Hepatocyte (in vitro differentiated cells): ENCODE data around the gene ERC2. TPM values are rescaled to one million over a fixed set of nuclear protein-coding genes. Genes with fewer than 3 reads are reported as not detected.
"Not testable (repeated sequence)": the region's sequence is repeated elsewhere in the genome, so short reads cannot be mapped to it uniquely, and the experiment has no call there.

Experiments used
- DNase-seq: peaks from one replicate; pipeline ENCODE4 v3.0.0-alpha.2; 2016; ENCODE audit warnings: low spot score
- H2AFZ ChIP-seq: fragments of 200-600 bp; sonication (generic); 2 replicates; pipeline ENCODE4 v1.6.0; 2016; ENCODE audit warnings: antibody characterized with exemption, mild to moderate bottlenecking
- H3K27ac ChIP-seq: fragments of 200-600 bp; sonication (generic); 2 replicates; pipeline ENCODE4 v1.5.1; 2016; ENCODE audit warnings: mild to moderate bottlenecking
- H3K27me3 ChIP-seq: fragments of 200-600 bp; sonication (generic); 2 replicates; pipeline ENCODE4 v1.6.1; 2016
- H3K36me3 ChIP-seq: fragments of 200-600 bp; sonication (generic); replicated peaks from 2 replicates; pipeline ENCODE4 v1.5.1; 2016; ENCODE audit warnings: low read depth; ENCODE audit not compliant: insufficient read depth
- H3K4me1 ChIP-seq: fragments of 200-600 bp; sonication (generic); 2 replicates; pipeline ENCODE4 v1.5.1; 2016; ENCODE audit warnings: mild to moderate bottlenecking, moderate library complexity; ENCODE audit not compliant: insufficient read depth
- H3K4me2 ChIP-seq: fragments of 200-600 bp; sonication (generic); 2 replicates; pipeline ENCODE4 v1.6.0; 2016
- H3K4me3 ChIP-seq: fragments of 200-600 bp; sonication (generic); 2 replicates; pipeline ENCODE4 v1.5.1; 2016; ENCODE audit warnings: mild to moderate bottlenecking
- H3K79me2 ChIP-seq: fragments of 200-600 bp; sonication (generic); 2 replicates; pipeline ENCODE4 v1.6.0; 2017; ENCODE audit warnings: mild to moderate bottlenecking
- H3K9me2 ChIP-seq: fragments of 200-600 bp; sonication (generic); replicated peaks from 2 replicates; pipeline ENCODE4 v1.6.0; 2017; ENCODE audit warnings: mild to moderate bottlenecking; ENCODE audit not compliant: insufficient read depth
- H3K9me3 ChIP-seq: fragments of 200-600 bp; sonication (generic); 2 replicates; pipeline ENCODE4 v1.5.1; 2016; ENCODE audit warnings: low read depth, mild to moderate bottlenecking
- H4K20me1 ChIP-seq: fragments of 200-600 bp; sonication (generic); 2 replicates; pipeline ENCODE4 v1.6.0; 2016; ENCODE audit warnings: mild to moderate bottlenecking; ENCODE audit not compliant: insufficient read depth, poor library complexity, severe bottlenecking
- EZH2 ChIP-seq: fragments of 200-600 bp; sonication (generic); IDR thresholded peaks from 2 replicates; pipeline ENCODE4 v1.6.1; 2016; ENCODE audit warnings: antibody characterized with exemption, mild to moderate bottlenecking, borderline replicate concordance
- EZH2phosphoT487 ChIP-seq: fragments of 200-600 bp; sonication (generic); IDR thresholded peaks from one replicate; pipeline ENCODE4 v1.6.1; 2018; ENCODE audit warnings: antibody characterized with exemption, mild to moderate bottlenecking, low read depth, moderate library complexity; ENCODE audit not compliant: unreplicated experiment, severe bottlenecking
- WGBS: methylation state at CpG from one replicate; pipeline ENCODE4 v1.1.6; 2016; ENCODE audit warnings: low lambda C conversion rate; ENCODE audit errors: missing lambda C conversion rate; 5-methylcytosine and 5-hydroxymethylcytosine counted together
- polyA plus RNA-seq: library from polyadenylated mRNA; unstranded; fragments of >200 nt; fragmentation: Nextera tagmentation; extraction: Ambion mirVana; gene quantifications from 2 replicates; pipeline ENCODE4 v1.2.1, GENCODE V29; 2016
- total RNA-seq: library from RNA; depleted of rRNA; stranded (reverse); fragments of >200 nt; gene quantifications from 2 replicates; pipeline ENCODE4 v1.2.3, GENCODE V29; 2014
- TF ChIP-seq, protein P1 (sequence below): fragments of 200-600 bp; sonication (generic); IDR thresholded peaks from 2 replicates; pipeline ENCODE4 v1.5.1; 2016; ENCODE audit warnings: antibody characterized with exemption, mild to moderate bottlenecking; ENCODE audit not compliant: poor library complexity

Gene ERC2
- total and polyA plus RNA-seq, 2 experiments from 2014 or later: 1.2 to 5.3 TPM

DNA sequence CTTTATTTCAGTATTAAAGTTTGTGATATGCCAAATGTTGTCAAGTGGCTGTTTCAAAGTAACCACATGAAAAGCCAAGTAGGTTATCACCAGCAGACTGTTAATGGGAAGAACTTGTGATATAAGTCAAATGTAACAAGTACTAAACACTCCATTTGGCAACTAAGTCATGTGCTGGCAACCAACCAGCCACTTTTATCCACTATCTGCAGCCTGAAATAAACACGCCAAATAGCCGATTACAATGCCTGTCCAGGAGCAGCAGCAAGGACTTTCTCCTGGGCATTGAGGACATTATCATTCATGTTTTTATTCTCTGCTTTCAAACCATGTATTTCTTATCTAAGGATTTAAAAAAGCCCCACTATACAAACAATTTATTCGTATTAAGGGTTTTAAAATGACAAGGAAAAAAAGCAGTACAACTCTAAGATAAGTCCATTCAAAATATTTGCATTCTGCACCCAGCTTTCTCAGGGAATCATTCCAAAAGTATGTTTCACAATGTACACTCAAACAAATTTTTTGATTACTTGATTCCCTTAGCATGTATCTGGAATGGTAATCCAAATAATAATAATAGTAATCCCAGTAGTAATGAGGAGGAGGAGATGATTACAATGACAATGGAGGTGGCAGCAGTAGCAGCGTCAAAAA lies 448.6 kb downstream of the ERC2 start:
- 45% methylated on average over 4 of the region's 4 CpGs for WGBS
- Histone ChIP-seq H3K27me3 (no peaks in the 10 kb centered on the region), H3K4me1 (no peaks in the 10 kb centered on the region), H3K4me3 (no peak overlapping the region), H3K79me2 (no peaks in the 10 kb centered on the region), H3K27ac (no peak overlapping the region), H4K20me1 (no peaks in the 10 kb centered on the region), H3K9me2 (no peaks in the 10 kb centered on the region), H2AFZ (no peak overlapping the region), H3K36me3 (no peaks in the 10 kb centered on the region), H3K4me2 (no peak overlapping the region), H3K9me3 (no peaks in the 10 kb centered on the region)
- no peak for DNase-seq
- no peak for TF ChIP-seq EZH2phosphoT487
- no peak for TF ChIP-seq EZH2
- TF ChIP-seq, protein P1, sequence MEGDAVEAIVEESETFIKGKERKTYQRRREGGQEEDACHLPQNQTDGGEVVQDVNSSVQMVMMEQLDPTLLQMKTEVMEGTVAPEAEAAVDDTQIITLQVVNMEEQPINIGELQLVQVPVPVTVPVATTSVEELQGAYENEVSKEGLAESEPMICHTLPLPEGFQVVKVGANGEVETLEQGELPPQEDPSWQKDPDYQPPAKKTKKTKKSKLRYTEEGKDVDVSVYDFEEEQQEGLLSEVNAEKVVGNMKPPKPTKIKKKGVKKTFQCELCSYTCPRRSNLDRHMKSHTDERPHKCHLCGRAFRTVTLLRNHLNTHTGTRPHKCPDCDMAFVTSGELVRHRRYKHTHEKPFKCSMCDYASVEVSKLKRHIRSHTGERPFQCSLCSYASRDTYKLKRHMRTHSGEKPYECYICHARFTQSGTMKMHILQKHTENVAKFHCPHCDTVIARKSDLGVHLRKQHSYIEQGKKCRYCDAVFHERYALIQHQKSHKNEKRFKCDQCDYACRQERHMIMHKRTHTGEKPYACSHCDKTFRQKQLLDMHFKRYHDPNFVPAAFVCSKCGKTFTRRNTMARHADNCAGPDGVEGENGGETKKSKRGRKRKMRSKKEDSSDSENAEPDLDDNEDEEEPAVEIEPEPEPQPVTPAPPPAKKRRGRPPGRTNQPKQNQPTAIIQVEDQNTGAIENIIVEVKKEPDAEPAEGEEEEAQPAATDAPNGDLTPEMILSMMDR: no peak

DNA sequence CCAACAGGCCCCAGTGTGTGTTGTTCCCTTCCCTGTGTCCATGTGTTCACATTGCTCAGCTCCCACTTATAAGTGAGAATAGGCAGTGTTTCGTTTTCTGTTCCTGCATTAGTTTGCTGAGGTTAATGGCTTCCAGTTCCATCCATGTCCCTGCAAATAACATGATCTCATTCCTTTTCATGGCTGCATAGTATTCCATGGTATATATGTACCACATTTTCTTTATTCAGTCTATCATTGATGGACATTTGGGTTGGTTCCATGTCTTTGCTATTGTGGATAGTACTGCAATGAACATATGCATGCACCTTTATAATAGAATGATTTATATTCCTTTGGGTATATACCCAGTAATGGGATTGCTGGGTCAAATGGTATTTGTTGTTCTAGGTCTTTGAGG lies 452.9 kb downstream of the ERC2 start:
- H3K4me3 ChIP-seq, H3K36me3 ChIP-seq, H3K4me1 ChIP-seq, H3K4me2 ChIP-seq, H3K9me2 ChIP-seq, DNase-seq, H3K79me2 ChIP-seq, H3K27me3 ChIP-seq, H4K20me1 ChIP-seq, H3K9me3 ChIP-seq, H2AFZ ChIP-seq, H3K27ac ChIP-seq: not testable (repeated sequence)
- 92% methylated on average over 1 of the region's 1 CpG for WGBS

DNA sequence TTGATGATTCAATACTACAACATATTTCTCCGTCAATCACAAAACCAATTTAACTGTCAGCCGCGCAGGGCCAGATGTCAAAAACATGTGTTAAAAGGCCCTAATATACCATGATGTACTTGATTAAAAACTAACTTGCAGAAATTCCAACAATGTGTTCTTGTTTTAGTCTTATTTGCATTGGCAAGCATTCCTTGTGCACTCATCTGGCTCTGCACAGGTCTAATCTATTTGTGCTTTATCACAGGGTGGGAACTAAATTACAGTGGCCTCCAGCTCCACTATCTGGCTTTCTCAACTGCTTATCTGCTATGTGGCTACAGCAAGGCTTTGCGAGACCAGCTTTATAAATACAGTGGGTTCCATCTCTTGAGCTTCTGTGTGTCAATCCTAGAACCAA lies 455.5 kb downstream of the ERC2 start:
- DNase-seq: peak; percentile 10
- TF ChIP-seq, protein P1: no peak
- TF ChIP-seq EZH2: no peak
- no peak for TF ChIP-seq EZH2phosphoT487

DNA sequence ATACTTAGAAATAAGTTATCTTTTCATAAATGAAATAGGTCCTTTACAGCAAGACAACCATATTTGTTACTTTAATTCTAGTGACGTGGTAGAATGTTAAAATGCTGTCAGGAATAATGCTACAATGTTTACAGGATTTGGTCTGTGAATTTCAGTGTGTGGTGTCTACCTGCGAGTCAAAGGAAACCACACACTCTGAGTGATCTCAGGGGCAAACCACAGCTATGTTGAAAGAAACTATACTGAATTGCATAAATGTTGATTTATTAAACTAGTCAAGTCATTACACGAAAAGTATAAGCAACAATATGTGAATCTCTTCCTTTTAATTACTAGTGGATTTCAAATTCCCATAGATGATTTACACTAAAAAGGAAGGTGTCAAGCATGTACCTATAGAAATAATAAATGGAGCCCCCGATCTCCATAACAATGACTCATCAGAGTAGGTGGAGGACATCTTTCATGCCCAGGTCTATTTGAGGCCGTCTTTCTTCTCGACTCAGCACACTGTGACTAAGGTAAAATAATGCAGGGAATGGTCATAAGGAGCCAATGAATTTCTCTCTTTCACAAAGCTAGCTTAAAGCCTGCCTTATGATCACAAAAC lies 463.0 kb downstream of the ERC2 start:
- Histone ChIP-seq H3K27me3 (no peaks in the 10 kb centered on the region), H3K27ac (no peak overlapping the region), H3K36me3 (no peaks in the 10 kb centered on the region), H3K4me3 (no peak overlapping the region), H2AFZ (no peak overlapping the region), H3K9me2 (no peaks in the 10 kb centered on the region), H4K20me1 (no peaks in the 10 kb centered on the region), H3K4me1 (no peaks in the 10 kb centered on the region), H3K4me2 (no peak overlapping the region), H3K79me2 (no peaks in the 10 kb centered on the region), H3K9me3 (no peaks in the 10 kb centered on the region)
- TF ChIP-seq EZH2: no peak
- TF ChIP-seq, protein P1: no peak
- no peak for TF ChIP-seq EZH2phosphoT487
- WGBS: 80% methylated on average over 6 of the region's 6 CpGs
- DNase-seq: no peak

More for the DNA sequence above, 455.5 kb downstream of the ERC2 start:
- H3K9me2 ChIP-seq: no peaks in the 10 kb centered on the region
- no peaks in the 10 kb centered on the region for H3K79me2 ChIP-seq
- H3K4me1 ChIP-seq: no peaks in the 10 kb centered on the region
- no peak overlapping the region for H3K4me2 ChIP-seq
- H3K36me3 ChIP-seq: no peaks in the 10 kb centered on the region
- no peak overlapping the region for H3K4me3 ChIP-seq
- no peak overlapping the region for H2AFZ ChIP-seq
- H3K27ac ChIP-seq: no peak overlapping the region
- no peaks in the 10 kb centered on the region for H4K20me1 ChIP-seq
- H3K9me3 ChIP-seq: no peaks in the 10 kb centered on the region
- no peaks in the 10 kb centered on the region for H3K27me3 ChIP-seq
- whole genome bisulfite sequencing: 72% methylated on average over 4 of the region's 4 CpGs
